ENCODE measurements around the gene PRSS16.

- TF ChIP-seq POLR2A (IDR thresholded peaks at IDR 0.05) (no peak), CTCF (IDR thresholded peaks at IDR 0.05) (no peak), EP300 (IDR thresholded peaks at IDR 0.05) (no peak)
Observed at GRCh38 chr6:27209196-27209595, 38.3 kb upstream of the PRSS16 start.

Measured in sigmoid colon (tissue), 4 donors.